NCI-H526 treated with DMSO at 0.1 percent for 48 hours (cell line): Measurements from ENCODE around the gene EFCAB6.

Experiments
- DNase-seq: peaks from one replicate; lab custom pipeline; 2025; lab: John Stamatoyannopoulos, UW

EFCAB6 gene

GRCh38 chr22:43831561-43832392 lies 19.7 kb upstream of the EFCAB6 start:
- no peak for DNase-seq

GRCh38 chr22:43830931-43831560 lies 18.9 kb upstream of the EFCAB6 start:
- no peak for DNase-seq

DNA sequence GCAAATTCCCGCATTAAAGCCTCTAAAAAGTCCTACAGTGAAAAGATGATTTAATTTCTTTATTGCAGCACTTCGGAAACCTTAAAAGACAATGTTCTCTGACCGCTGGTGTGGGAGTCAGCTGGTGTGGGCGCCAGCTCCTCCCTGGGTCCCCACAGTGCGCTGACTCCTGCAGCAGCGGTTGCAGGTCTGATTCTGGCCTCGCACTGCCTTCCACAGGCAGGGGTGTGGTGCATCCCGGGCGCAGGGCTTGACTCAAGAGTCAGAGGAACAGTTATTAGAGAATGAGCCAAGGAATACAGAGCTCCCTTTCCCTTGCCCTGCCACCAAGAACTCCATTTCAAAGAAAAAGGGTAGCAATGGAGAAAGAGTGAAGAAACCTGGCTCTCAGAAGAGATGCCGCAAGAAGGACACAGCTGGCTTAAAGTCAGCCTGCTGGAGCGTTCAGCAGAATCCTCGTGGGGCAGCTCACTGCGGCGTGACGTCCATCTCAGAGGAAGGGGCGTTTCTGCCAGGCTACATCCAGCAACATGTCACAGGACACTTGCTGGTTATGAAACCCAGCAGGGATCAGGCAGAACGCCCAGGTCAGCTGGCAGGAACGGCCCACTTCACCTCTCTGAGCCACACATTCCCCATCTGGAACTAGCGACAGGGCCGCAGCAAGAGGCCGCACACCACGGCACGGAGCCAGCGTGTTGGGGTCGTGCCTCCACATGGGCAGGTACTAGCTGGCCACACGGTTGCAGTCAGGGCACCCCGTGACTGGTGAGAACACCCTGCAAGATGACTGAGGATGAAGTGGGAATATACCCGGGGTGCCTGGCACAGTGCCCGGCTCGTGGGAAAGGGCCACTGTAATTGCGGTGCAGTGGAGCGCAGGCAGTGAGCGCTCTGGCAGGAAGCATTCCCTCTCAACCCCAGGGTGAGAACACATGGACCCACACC lies 18.1 kb upstream of the EFCAB6 start:
- no peak for DNase-seq

DNA sequence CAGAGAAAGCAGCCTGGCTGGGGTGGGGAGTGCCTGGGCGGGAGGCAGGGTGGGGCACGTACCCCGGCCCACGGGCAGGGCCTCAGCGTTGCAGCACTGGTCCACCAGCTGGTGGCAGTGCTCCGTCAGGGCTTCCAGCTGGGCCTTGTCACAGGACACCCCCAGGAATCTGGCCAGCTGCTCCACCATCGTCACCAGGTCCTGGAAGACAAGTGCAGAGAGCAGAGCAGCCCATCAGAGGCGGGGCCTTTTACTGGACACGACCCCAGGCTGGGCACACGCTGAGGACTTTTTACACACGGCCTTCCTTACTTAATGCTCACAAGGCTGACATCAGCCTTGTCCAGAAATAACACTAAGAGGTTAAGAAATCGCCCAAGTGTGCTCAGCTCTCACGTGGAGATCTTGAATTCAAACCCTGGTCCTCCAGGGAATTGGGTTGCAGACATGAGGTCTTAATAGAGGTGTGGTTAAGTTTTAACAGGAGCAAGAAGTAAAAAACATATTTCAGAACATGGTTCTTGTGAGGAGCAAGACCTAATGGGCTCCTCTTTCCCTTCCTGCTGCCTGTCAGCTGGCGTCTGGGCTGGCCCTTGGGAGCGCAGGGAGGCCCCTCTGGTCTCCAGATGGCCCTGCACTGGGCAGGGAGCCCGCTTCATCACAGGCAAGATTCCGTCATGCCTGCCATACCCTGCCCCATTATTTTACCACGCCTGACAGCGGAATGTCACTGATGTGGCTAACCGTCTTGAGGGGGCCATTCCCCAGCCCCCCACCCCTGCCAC lies 17.1 kb upstream of the EFCAB6 start:
- no peak for DNase-seq

DNA sequence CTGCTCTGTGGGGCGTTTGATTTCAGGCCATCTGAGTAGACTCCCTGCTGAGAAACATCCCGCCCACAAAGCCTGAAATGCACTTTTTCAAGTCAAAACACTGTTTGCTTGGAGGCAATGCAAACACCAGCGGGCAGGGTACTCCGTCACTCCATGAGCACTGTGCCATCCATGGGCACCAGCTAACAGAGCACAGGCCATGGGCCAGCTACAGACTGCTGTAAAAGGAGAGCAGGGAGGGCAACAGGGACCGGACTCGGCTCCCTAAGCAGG lies 16.6 kb upstream of the EFCAB6 start:
- DNase-seq = no peak

DNA sequence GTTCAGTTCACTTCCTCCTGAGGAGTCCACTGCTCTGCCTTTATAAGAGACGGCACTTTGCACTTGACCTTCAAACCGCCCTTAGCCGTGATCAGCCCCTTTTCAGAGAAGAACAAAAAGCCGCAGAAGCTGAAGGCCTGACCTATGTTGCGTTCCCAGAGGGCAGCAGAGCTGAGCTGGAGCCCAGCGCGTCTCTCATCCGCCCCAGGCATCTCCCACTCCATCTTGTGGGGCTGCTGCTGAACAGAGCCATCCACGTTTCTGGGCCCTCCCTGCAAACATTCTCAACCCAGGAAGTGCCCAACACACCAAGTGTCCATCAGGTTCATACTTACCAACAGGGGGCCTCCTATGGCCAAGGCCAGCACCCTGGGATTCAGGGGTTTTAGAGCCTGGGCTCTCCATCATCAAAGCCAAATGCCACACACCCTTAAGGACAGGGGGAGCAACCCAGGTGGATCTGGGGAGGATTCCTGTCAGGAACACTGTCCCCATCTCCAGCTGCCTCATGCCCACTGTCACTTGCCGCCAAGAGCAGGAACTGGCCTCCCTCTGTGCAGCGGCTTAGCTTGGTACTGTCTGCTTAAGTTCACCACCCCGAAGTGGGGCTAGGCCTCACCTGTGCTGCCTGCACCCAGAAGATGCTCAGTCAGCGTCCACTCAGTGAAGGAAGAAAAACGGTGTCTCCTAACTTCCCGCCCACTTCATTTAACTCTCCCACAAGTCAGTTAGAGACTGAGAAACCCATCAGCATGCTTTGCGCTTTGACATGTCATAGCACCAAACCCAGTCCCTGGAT lies 16.0 kb upstream of the EFCAB6 start:
- no peak for DNase-seq

DNA sequence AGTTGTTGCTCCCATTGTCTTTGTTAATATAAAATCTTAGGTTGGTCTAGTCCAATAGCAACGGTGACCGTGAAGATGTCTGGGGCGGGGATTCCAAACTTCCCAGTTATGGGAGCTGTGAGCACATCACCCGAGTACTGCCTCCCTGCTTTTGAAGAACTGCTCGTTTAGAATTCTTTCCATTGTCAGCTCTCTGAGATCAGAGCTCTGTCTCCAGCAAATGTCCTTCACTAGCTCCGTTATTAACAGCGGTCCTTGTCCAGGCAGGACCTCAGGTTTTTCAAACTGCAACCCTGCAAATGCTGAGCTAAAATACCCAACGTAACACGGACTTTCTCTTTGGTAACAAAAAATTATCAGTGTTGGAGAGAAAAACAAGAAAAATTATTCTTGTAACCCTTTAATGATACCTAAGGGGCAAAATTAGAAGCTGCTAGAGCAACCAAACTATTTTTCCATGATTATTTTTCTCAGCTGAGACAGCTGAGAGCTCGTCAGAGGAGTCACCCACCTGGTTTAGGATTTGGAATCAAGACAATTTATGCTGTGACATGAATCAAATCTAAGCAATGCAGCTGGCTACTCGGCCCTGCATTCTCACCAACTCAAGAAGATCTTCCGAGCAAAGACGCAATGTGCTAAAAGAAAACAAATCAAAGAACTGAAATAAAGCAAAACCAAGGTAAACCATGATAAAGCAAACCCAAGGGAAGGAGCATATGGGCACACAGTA lies 15.1 kb upstream of the EFCAB6 start:
- no peak for DNase-seq

GRCh38 chr22:43826142-43827002 lies 14.3 kb upstream of the EFCAB6 start:
- peak; percentile 36 for DNase-seq

DNA sequence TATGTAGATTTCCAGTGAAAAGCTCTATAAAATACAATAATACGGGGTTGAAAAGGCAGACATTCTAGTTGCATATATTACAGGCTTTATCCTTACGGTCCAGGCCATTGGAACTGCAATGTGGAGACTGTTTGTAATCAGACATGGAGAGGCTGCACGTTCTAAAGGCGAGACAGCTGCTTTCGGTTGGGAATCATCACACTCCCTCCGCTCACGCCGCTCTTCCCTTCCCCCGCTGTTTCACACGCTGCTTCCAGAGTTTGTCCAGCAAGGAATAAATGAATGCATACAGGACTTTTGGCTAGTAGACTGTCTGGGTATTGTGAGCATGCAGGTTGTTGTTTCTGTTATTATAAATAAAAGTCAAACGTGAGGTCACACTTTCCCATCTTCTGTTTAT lies 13.5 kb upstream of the EFCAB6 start:
- no peak for DNase-seq

GRCh38 chr22:43824724-43825420 lies 12.8 kb upstream of the EFCAB6 start:
- peak; percentile 38 for DNase-seq

- DNase-seq = no peak
These were observed 12.0 kb upstream of the EFCAB6 start for GRCh38 chr22:43823911-43824665.

- DNase-seq = peak; percentile 10
These were observed 11.3 kb upstream of the EFCAB6 start for GRCh38 chr22:43823353-43823908.

GRCh38 chr22:43821606-43822425 lies 9.7 kb upstream of the EFCAB6 start:
- DNase-seq = no peak

DNA sequence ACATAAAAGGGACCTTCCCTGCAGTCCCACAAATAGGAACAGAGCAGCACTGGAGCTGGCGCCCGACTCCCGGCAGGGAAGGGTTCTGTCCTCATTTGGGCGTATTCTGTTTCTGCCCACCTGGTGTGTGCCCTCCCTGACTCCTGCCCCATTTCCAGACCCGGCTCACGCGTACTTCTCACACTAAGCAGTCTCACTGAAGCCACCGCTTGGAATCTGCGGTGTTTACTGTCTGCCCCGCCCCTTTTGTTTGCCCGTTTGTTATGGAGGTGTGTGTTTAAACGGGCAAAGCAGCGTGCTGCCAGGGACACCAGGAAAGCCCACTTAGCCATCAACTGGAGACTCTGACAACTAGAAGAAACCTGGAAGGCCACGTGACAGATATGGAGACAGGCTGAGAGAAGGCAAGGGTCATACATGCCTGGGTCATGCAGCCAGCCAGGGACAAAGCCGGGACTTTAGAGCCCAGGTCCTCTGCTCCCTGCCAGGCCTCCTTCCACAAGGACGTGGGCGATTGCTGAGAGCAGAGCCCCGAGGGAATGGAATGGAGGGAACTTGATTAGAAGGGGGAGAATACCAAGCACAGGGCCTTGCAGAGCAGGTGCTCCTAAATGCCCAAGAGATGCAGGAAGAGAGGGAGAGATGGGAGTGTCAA lies 8.7 kb upstream of the EFCAB6 start:
- peak; percentile 12 for DNase-seq

GRCh38 chr22:43819931-43820640 lies 8.0 kb upstream of the EFCAB6 start:
- DNase-seq = no peak
